NCI-H345 (cell line): ENCODE results near the gene SEMA3B.
"Not testable (repeated sequence)": the region's sequence is repeated elsewhere in the genome, so short reads cannot be mapped to it uniquely, and the experiment has no call there.

ENCODE experiments used
- DNase-seq: peaks from one replicate; lab custom pipeline; 2025; lab: John Stamatoyannopoulos, UW

Gene SEMA3B

GRCh38 chr3:50294089-50294488 lies 25.1 kb downstream of the SEMA3B start:
- no peak for DNase-seq

- no peak for DNase-seq
Observed at GRCh38 chr3:50294492-50295403, 25.8 kb downstream of the SEMA3B start.

- DNase-seq: no peak
Observed at GRCh38 chr3:50295553-50296431, 26.8 kb downstream of the SEMA3B start.

- no peak for DNase-seq
Observed at GRCh38 chr3:50296721-50297383, 27.9 kb downstream of the SEMA3B start.

GRCh38 chr3:50297384-50297775 lies 28.4 kb downstream of the SEMA3B start:
- DNase-seq: no peak

- DNase-seq: no peak
Observed at GRCh38 chr3:50297896-50298725, 29.2 kb downstream of the SEMA3B start.

GRCh38 chr3:50298836-50299637 lies 30.1 kb downstream of the SEMA3B start, which contains the start of the genes HYAL3 and NAA80:
HYAL3 (minus strand) TSS chr3:50299405; CDS start chr3:50295602, 3,803 bp downstream.
NAA80 (minus strand) TSS chr3:50299405; CDS start chr3:50297463, 1,942 bp downstream.
- peak; percentile 97 for DNase-seq

- no peak for DNase-seq
Observed at GRCh38 chr3:50299638-50299928, 30.6 kb downstream of the SEMA3B start.

GRCh38 chr3:50299929-50300680 lies 31.2 kb downstream of the SEMA3B start:
- DNase-seq: no peak

- DNase-seq: no peak
Observed at GRCh38 chr3:50300681-50301254, 31.8 kb downstream of the SEMA3B start.

GRCh38 chr3:50302095-50303012 lies 33.4 kb downstream of the SEMA3B start:
- DNase-seq: no peak

GRCh38 chr3:50303013-50303815 lies 34.3 kb downstream of the SEMA3B start, which contains the start of gene HYAL1:
HYAL1 (minus strand) TSS chr3:50303574; CDS start chr3:50302956, 618 bp downstream.
- DNase-seq: no peak

GRCh38 chr3:50304601-50305000 lies 35.7 kb downstream of the SEMA3B start:
- DNase-seq: no peak

- DNase-seq: not testable (repeated sequence)
Observed at GRCh38 chr3:50312041-50312440, 43.1 kb downstream of the SEMA3B start.

- no peak for DNase-seq
Observed at GRCh38 chr3:50314342-50314741, 45.4 kb downstream of the SEMA3B start.

- DNase-seq: no peak
Observed at GRCh38 chr3:50314816-50315215, 45.9 kb downstream of the SEMA3B start.

GRCh38 chr3:50316657-50317242 lies 47.8 kb downstream of the SEMA3B start:
- no peak for DNase-seq
